WTC11 (cell line): ENCODE measurements around the gene HLTF. TPM values are rescaled to one million over a fixed set of nuclear protein-coding genes. Genes with fewer than 3 reads are reported as not detected.

Experiments
- ATAC-seq: fragments of 200-7000 bp; cut with Tn5 transposase; 2 replicates; pipeline ENCODE4 v1.10.0; 2021; ENCODE audit warnings: mild to moderate bottlenecking, moderate library complexity
- CTCF ChIA-PET: fragments of 300-600 bp; sonication (Branson Sonifier 250); formaldehyde crosslinking; loops from one replicate; lab custom pipeline; 2021; ENCODE audit warnings: antibody characterized with exemption; lab: Charles Lee
- POLR2A ChIA-PET: fragments of 350-600 bp; sonication (Branson Sonifier 250); formaldehyde crosslinking; loops from one replicate; lab custom pipeline; 2021; ENCODE audit warnings: antibody characterized with exemption; lab: Charles Lee
- DNase-seq: peaks from one replicate; pipeline ENCODE4 v3.0.0; 2021; ENCODE audit warnings: low spot score
- H3K27ac Mint-ChIP-seq: 2 replicates; pipeline ENCODE4 v1.8.0; 2021; ENCODE audit warnings: mixed read lengths
- H3K27me3 Mint-ChIP-seq: 2 replicates; pipeline ENCODE4 v1.8.0; 2021; ENCODE audit warnings: low read depth, mild to moderate bottlenecking, moderate library complexity, mixed read lengths
- H3K36me3 Mint-ChIP-seq: 2 replicates; pipeline ENCODE4 v1.8.0; 2021; ENCODE audit warnings: mixed read lengths
- H3K4me1 Mint-ChIP-seq: 2 replicates; pipeline ENCODE4 v1.8.0; 2022; ENCODE audit warnings: mixed read lengths
- H3K4me3 Mint-ChIP-seq: 2 replicates; pipeline ENCODE4 v1.8.0; 2021; ENCODE audit warnings: mild to moderate bottlenecking, moderate library complexity, mixed read lengths
- H3K9me3 Mint-ChIP-seq: 2 replicates; pipeline ENCODE4 v1.8.0; 2021; ENCODE audit warnings: mixed read lengths
- AFF4 ChIP-seq: sonication (generic); formaldehyde crosslinking; IDR thresholded peaks from 2 replicates; pipeline ENCODE4 v1.8.1; 2023; ENCODE audit warnings: mild to moderate bottlenecking, missing genetic modification reagents, borderline replicate concordance
- ARID4B ChIP-seq: sonication (generic); formaldehyde crosslinking; IDR thresholded peaks from 2 replicates; pipeline ENCODE4 v1.8.0; 2023; ENCODE audit warnings: missing genetic modification reagents, mild to moderate bottlenecking, borderline replicate concordance
- ATF1 ChIP-seq: sonication (generic); formaldehyde crosslinking; IDR thresholded peaks from 2 replicates; pipeline ENCODE4 v1.8.1; 2023; ENCODE audit warnings: mild to moderate bottlenecking, moderate library complexity, missing genetic modification reagents
- CTCF ChIP-seq: fragments of 200-600 bp; IDR thresholded peaks from 2 replicates; pipeline ENCODE4 v1.8.0; 2022; ENCODE audit warnings: antibody characterized with exemption
- E2F1 ChIP-seq: sonication (generic); formaldehyde crosslinking; IDR thresholded peaks from 2 replicates; pipeline ENCODE4 v1.8.0; 2022; ENCODE audit warnings: mild to moderate bottlenecking, missing genetic modification reagents
- MLX ChIP-seq: sonication (generic); formaldehyde crosslinking; IDR thresholded peaks from 2 replicates; pipeline ENCODE4 v1.8.1; 2023; ENCODE audit warnings: mild to moderate bottlenecking, missing genetic modification reagents, moderate library complexity
- MYBL2 ChIP-seq: sonication (generic); formaldehyde crosslinking; IDR thresholded peaks from 2 replicates; pipeline ENCODE4 v1.8.1; 2023; ENCODE audit warnings: mild to moderate bottlenecking, moderate library complexity, missing genetic modification reagents
- PREB ChIP-seq: sonication (generic); formaldehyde crosslinking; IDR thresholded peaks from 2 replicates; pipeline ENCODE4 v1.8.1; 2022; ENCODE audit warnings: mild to moderate bottlenecking, missing genetic modification reagents, moderate library complexity, borderline replicate concordance
- RELA ChIP-seq: sonication (generic); formaldehyde crosslinking; IDR thresholded peaks from 2 replicates; pipeline ENCODE4 v1.8.1; 2022; ENCODE audit warnings: missing genetic modification reagents, mild to moderate bottlenecking, borderline replicate concordance
- RORB ChIP-seq: fragments of 250-450 bp; sonication (Bioruptor Pico); IDR thresholded peaks from 2 replicates; pipeline ENCODE4 v1.9.0; 2021; ENCODE audit warnings: mild to moderate bottlenecking
- SMAD4 ChIP-seq: sonication (generic); formaldehyde crosslinking; IDR thresholded peaks from 2 replicates; pipeline ENCODE4 v1.8.0; 2022; ENCODE audit warnings: mild to moderate bottlenecking, missing genetic modification reagents
- USF1 ChIP-seq: sonication (generic); formaldehyde crosslinking; IDR thresholded peaks from 2 replicates; pipeline ENCODE4 v1.8.0; 2022; ENCODE audit warnings: mild to moderate bottlenecking, missing genetic modification reagents
- total RNA-seq: library from RNA; stranded (reverse); gene quantifications from 3 replicates; pipeline ENCODE4 v1.2.3, GENCODE V29; 2021

The HLTF gene
- total RNA-seq, 1 experiment from 2014 or later: 62.4 TPM

GRCh38 chr3:149020839-149021252, 65.5 kb downstream of the HLTF start (continued):
- TF ChIP-seq AFF4 (peak; percentile 49; the same call in 1 of the 2 replicates), USF1 (CRISPR knock-in tag) (peak; percentile 67), ARID4B (CRISPR knock-in tag) (no peak), CTCF (no peak)

- no peaks in the 10 kb centered on the region for H3K27me3 Mint-ChIP-seq
- peaks cover 55% of the 10 kb centered on the region for H3K4me1 Mint-ChIP-seq
- POLR2A ChIA-PET: no interaction called here
- peaks cover 19% of the 10 kb centered on the region for H3K9me3 Mint-ChIP-seq
- H3K4me3 Mint-ChIP-seq: peak overlapping the region; percentile 26; the same call in 1 of the 2 replicates
- ATAC-seq (no peak), DNase-seq (no peak)
- H3K36me3 Mint-ChIP-seq: peaks cover 40% of the 10 kb centered on the region
- peak overlapping the region; percentile 96 for H3K27ac Mint-ChIP-seq
- TF ChIP-seq MYBL2: no peak
- CTCF ChIA-PET: interaction anchor here (1.7 to 1.9 kb wide), 2 partner anchors 62 to 70 kb away, joined by 4 to 7 read pairs; no protein-coding TSS in a partner anchor
Observed at GRCh38 chr3:149020196-149020838, 66.0 kb downstream of the HLTF start.

GRCh38 chr3:149019580-149019979, 66.8 kb downstream of the HLTF start:
- POLR2A ChIA-PET: no interaction called here
- Mint-ChIP-seq H3K36me3 (peaks cover 35% of the 10 kb centered on the region), H3K4me3 (no peak overlapping the region), H3K27me3 (no peaks in the 10 kb centered on the region), H3K9me3 (peaks cover 12% of the 10 kb centered on the region), H3K27ac (peak overlapping the region; percentile 92), H3K4me1 (peaks cover 57% of the 10 kb centered on the region)
- CTCF ChIA-PET: no interaction called here
- peak; percentile 38 for ATAC-seq
- DNase-seq: no peak
- TF ChIP-seq MLX (CRISPR knock-in tag) (no peak), E2F1 (CRISPR knock-in tag) (no peak), RELA (CRISPR knock-in tag) (no peak), SMAD4 (CRISPR knock-in tag) (no peak), ATF1 (CRISPR knock-in tag) (no peak), PREB (CRISPR knock-in tag) (no peak), RORB (CRISPR knock-in tag) (no peak), ARID4B (CRISPR knock-in tag) (no peak)
